Measurements from ENCODE around the gene NUDT15. TPM values are rescaled to one million over a fixed set of nuclear protein-coding genes. Genes with fewer than 3 reads are reported as not detected.

Gene NUDT15
- total RNA-seq, 1 donor from 2014 or later = 9.6 TPM

Other genes starting within 250 kb of the NUDT15 start
- 106 TPM for gene SUCLA2, start 36.5 kb upstream of the NUDT15 start, total RNA-seq
- 53.3 TPM for gene MED4, start 57.4 kb downstream of the NUDT15 start, total RNA-seq
- 332 TPM for gene ITM2B, start 195.5 kb downstream of the NUDT15 start, total RNA-seq